Measurements from ENCODE around the gene C3orf80.

- no peak for TF ChIP-seq CTCF (conservative IDR thresholded peaks at IDR 0.05)
- no peak for TF ChIP-seq ZFX (IDR thresholded peaks at IDR 0.05)
Observed at GRCh38 chr3:160220038-160220437, 5.2 kb upstream of the C3orf80 start.

Measured in C4-2B (cell line).